ENCODE measurements around the gene PCBP2. TPM values are rescaled to one million over a fixed set of nuclear protein-coding genes. Genes with fewer than 3 reads are reported as not detected.

PCBP2 gene
- total RNA-seq, 1 experiment from 2014 or later: 194 TPM

DNA sequence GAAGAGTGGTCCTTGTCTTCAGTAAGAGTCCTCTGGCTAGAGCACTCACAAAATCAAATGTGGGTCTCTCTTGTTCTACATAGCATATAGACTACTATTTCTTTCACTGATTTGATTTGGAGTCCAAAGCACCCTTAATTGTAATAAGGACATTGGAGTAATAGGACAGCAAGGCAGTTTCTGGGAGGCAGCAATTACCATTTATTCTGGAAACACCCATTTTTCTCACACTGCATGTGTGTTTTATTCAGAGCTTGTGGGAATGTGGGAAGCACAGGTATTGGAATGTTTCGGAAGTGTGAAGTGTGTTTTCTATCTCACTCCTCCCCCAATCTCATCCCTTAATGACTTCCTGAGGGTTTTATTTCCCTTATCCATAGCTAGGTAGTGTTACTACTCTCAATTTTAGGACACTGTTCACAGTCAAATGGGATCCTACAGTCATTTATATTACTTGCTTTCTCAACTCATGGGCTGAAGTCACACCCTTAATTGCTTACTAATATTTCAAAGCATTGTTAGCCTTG lies 20.2 kb downstream of the PCBP2 start:
- DNase-seq (ENCODE audit: low read depth): no peak

DNA sequence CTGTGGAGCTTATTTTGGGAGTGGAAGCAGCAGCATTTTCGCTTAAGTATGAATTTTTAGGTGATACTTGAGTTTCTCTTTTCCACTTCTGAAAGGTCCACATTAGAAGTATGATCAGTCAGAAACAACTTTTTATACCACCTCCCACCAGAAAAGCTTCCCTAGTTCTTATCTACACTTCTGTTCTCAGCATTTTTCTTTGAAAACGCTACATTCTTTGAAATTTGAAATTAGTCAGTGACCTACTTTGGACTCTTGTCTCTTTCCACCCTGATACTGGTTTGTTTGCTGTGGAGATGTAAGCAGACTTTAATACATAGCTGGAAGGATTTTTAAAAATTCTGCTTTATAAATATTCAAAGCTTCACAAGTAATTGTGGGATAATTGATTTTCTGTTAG lies 22.2 kb downstream of the PCBP2 start:
- DNase-seq (ENCODE audit: low read depth): no peak

DNA sequence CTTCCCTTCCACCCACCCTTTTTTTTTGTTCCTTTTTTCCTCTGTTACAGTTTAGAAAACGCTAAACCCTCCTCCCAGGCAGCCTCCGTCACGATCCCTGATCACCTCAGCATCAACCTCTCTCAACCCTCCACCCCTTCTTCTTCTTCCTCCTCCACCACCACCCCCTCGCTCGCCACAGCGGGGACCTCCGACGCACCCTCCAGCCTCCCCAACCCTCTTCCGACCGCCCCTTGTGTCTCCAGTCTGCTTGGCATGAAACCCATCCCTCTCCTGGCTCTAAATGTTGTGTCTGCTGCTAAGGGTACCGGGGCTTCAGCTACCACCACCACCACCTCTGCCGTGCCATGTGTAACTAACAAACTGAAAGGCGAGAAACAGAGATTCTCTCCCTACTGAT lies 22.9 kb downstream of the PCBP2 start:
- no peak for DNase-seq (ENCODE audit: low read depth)

DNA sequence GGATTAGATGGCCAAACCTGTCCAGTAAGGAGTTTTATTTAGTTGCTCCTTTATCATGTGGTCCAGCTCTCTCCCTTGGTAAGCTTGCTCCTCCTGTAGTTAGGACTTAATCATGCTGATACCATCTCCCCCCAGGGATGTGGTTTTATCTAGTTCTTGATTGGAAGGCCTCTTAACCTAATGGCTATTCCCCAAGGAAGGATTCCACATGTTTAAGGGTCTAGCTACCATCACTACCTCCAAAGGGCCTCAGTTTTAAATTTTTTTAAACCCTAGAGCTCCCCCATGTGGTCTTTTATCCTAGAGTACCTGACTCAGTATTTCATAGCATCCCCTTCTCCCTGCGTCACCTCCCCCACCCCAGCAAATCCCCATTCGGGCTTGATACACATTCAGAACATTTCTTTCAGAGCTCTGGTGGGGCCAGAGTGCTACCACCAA lies 24.9 kb downstream of the PCBP2 start:
- no peak for DNase-seq (ENCODE audit: low read depth)

GRCh38 chr12:53478865-53479264 lies 27.0 kb downstream of the PCBP2 start:
- DNase-seq (ENCODE audit: low read depth): no peak

- no peak for DNase-seq (ENCODE audit: low read depth)
These were observed 27.4 kb downstream of the PCBP2 start for GRCh38 chr12:53479331-53479730.

- DNase-seq (ENCODE audit: low read depth): no peak
These were observed 28.9 kb downstream of the PCBP2 start for GRCh38 chr12:53480491-53481442.

DNA sequence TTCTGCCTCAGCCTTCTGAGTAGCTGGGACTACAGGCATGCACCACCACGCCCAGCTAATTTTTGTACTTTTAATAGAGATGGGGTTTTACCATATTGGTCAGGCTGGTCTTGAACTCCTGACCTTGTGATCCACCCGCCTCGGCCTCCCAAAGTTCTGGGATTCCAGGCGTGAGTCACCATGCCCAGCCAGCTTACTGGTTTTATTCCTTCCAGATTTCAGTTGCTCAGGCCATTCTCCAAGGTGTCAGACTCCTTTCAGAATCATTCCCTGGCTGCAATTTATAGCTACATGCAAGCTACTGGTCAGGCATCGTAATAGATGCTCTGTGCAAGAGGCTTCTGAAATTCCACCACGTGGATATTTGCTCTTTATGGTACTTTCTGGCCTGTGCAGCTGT lies 29.6 kb downstream of the PCBP2 start:
- DNase-seq (ENCODE audit: low read depth): peak; percentile 65

GRCh38 chr12:53481939-53482586 lies 30.2 kb downstream of the PCBP2 start:
- peak; percentile 44 for DNase-seq (ENCODE audit: low read depth)

- DNase-seq (ENCODE audit: low read depth): no peak
These were observed 30.8 kb downstream of the PCBP2 start for GRCh38 chr12:53482626-53483168.

- no peak for DNase-seq (ENCODE audit: low read depth)
These were observed 31.5 kb downstream of the PCBP2 start for GRCh38 chr12:53483225-53483978.

GRCh38 chr12:53483979-53484377 lies 32.1 kb downstream of the PCBP2 start:
- no peak for DNase-seq (ENCODE audit: low read depth)

DNA sequence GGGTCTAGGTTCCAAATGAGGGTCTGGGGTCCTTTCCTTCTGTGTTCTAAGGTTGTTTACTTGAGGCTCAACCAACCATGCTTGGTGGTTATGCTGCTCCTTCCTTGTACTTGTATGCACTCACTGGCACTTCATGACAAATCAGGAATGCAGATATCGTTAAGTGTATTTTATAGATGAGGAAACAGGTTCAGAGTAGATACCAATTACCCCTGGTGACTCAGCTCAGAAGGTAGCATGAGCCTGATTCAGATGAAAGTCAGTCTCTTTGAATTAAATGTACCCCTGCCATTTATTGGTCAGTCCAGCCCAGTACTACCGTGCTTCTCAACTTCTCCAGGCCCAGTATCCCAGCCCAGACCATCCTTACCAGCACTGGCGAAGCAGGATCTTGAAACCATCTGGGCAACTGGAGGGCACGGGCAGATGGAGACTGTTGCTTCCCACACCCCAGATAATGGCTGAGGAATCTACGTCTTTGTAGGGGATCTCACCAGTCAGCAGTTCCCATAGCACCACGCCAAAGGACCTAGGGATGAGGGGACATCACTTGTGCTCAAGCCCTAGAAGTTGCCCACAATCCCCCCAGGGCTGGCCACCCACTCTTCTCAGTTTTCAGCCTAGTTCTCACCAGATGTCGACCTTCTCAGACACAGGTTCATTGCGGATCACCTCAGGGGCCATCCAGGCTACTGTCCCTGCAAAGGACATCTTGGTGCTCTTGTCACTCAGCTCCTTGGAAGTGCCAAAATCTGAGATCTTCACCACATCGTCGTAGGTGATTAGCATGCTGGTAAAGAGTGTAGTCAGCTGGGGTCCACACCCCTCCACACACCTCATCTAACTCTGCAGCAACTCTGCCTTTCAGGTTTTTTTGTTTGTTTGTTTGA lies 33.0 kb downstream of the PCBP2 start:
- peak; percentile 58 for DNase-seq (ENCODE audit: low read depth)

DNA sequence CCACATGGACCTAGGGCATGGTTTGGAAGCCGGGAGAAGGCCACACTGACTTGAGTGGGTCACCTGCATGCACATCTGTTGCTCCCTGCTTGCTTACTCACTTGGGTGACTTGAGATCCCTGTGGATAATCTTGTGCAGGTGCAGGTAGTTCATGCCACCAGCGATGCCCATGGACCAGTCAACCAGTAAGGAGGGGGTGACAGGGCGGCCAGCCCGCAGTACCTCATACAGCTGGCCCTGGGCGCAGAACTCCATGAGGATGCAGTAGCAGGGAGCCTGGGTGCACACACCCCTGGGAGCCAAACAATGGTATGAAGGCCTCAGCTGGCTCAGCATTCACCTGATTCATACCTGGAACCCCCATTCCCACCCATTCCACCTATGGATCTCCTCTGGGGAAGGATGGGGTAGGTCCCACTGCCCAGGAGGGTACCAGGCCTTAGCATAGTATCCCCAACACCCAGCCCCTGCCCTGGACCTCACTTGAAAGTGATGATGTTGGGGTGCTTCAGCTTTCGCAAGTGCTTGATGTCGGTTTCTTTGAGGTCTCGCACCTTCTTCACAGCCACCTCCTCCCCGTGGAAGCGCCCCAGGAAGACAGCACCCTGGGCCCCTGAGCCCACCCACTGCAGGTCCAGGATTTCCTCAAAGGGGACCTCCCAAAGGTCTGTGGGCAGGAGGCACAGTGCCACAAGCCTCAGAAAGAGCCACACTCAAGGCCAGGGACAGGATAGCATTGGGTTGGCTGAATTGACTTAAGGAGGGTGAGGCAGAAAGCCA lies 34.2 kb downstream of the PCBP2 start:
- no peak for DNase-seq (ENCODE audit: low read depth)

DNA sequence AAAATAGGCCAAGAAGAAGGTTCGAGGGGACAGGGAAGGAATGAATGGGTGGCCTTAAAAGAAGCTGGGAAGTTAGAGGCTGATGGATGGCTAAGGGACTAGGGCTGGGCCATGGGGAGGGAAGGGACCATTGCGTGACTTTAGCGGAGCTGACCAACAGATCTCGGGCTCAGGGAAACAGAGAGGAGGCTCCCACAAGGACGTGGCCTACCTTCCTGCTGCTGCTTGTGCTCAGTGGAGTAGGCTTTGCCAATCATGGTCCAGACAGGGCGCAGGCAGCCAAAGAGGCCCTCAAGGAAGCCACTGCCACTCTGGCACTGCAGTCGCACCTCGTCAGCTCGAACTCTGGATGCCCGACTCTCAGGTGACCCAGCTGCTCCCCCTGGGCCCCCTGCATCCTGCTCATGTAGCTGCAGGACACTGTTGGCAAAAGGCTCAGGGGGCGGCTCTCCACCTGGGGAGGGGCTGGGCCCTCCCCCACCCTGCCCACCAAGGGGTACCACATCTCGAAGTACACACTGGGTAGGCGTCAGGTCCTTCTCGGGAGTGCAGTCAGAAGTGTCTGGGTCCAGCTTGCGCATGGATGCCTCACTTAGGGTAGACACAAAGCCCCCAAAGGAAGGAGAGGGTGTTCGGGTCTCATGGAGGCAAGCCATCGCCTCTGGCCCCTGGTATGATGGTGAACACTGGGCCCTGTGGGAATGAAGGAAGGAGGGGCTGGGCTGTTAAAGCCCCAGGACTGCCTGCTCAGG lies 35.0 kb downstream of the PCBP2 start:
- no peak for DNase-seq (ENCODE audit: low read depth)

- DNase-seq (ENCODE audit: low read depth): no peak
These were observed 37.5 kb downstream of the PCBP2 start for GRCh38 chr12:53489242-53489864.

- DNase-seq (ENCODE audit: low read depth): no peak
These were observed 40.3 kb downstream of the PCBP2 start for GRCh38 chr12:53492188-53492587.

GRCh38 chr12:53492830-53493609 lies 41.1 kb downstream of the PCBP2 start:
- DNase-seq (ENCODE audit: low read depth): peak; percentile 88

Measured in M059J (cell line).